Parathyroid adenoma (tissue), 2 donors: ENCODE data around the gene COL4A3.
A peak's percentile ranks its signal among the peaks of the same experiment; 100 is the strongest.
"Not testable (repeated sequence)": the region's sequence is repeated elsewhere in the genome, so short reads cannot be mapped to it uniquely, and the experiment has no call there.

Source experiments
- H2AFZ ChIP-seq: fragments of 300-600 bp; sonication (generic); one replicate; pipeline ENCODE4 v1.7.0; 2017; ENCODE audit warnings: antibody characterized with exemption, mild to moderate bottlenecking
- H3K27ac ChIP-seq: fragments of 300-600 bp; sonication (generic); one replicate; pipeline ENCODE4 v1.7.0; 2017
- H3K27me3 ChIP-seq: fragments of 300-600 bp; sonication (generic); one replicate; pipeline ENCODE4 v1.7.0; 2017; ENCODE audit warnings: low read length; ENCODE audit not compliant: control insufficient read depth, insufficient read depth
- H3K36me3 ChIP-seq: fragments of 300-600 bp; sonication (generic); one replicate; pipeline ENCODE4 v1.7.0; 2017; ENCODE audit warnings: low read length; ENCODE audit not compliant: control insufficient read depth, insufficient read depth
- H3K4me1 ChIP-seq: fragments of 300-600 bp; sonication (generic); one replicate; pipeline ENCODE4 v1.7.0; 2017; ENCODE audit warnings: control low read depth
- H3K4me2 ChIP-seq: fragments of 300-600 bp; sonication (generic); one replicate; pipeline ENCODE4 v1.7.0; 2017; ENCODE audit warnings: low read length
- H3K4me3 ChIP-seq: fragments of 300-600 bp; sonication (generic); one replicate; pipeline ENCODE4 v1.7.0; 2017; ENCODE audit warnings: low read depth, low read length
- H3K79me2 ChIP-seq: fragments of 300-600 bp; sonication (generic); one replicate; pipeline ENCODE4 v1.7.0; 2017; ENCODE audit warnings: control low read depth
- H3K9ac ChIP-seq: fragments of 300-600 bp; sonication (generic); one replicate; pipeline ENCODE4 v1.7.0; 2017; ENCODE audit warnings: mild to moderate bottlenecking
- H3K9me3 ChIP-seq: fragments of 300-600 bp; sonication (generic); one replicate; pipeline ENCODE4 v1.7.0; 2017; ENCODE audit warnings: low read length; ENCODE audit not compliant: control insufficient read depth
- CTCF ChIP-seq: fragments of 300-600 bp; sonication (generic); IDR thresholded peaks from one replicate; pipeline ENCODE4 v1.7.0; 2017; ENCODE audit warnings: antibody characterized with exemption, mild to moderate bottlenecking
- donor health status: primary hyperparathyroidism.

COL4A3 gene

GRCh38 chr2:227222292-227222691, 57.9 kb downstream of the COL4A3 start:
- Histone ChIP-seq H3K4me2 (no peak overlapping the region), H3K4me1 (no peaks in the 10 kb centered on the region), H3K9me3 (no peaks in the 10 kb centered on the region), H3K36me3 (no peaks in the 10 kb centered on the region), H3K4me3 (no peak overlapping the region), H3K27ac (no peak overlapping the region), H2AFZ (no peak overlapping the region), H3K79me2 (no peaks in the 10 kb centered on the region), H3K9ac (no peak overlapping the region), H3K27me3 (no peaks in the 10 kb centered on the region)
- no peak for TF ChIP-seq CTCF

- H3K9me3 ChIP-seq, H3K4me1 ChIP-seq, H3K27me3 ChIP-seq, H3K9ac ChIP-seq, H3K79me2 ChIP-seq, H3K4me3 ChIP-seq, H3K27ac ChIP-seq, H3K36me3 ChIP-seq, H2AFZ ChIP-seq, H3K4me2 ChIP-seq: not testable (repeated sequence)
These were observed 61.2 kb downstream of the COL4A3 start for GRCh38 chr2:227225641-227226040.

GRCh38 chr2:227228061-227228667, 63.7 kb downstream of the COL4A3 start:
- Histone ChIP-seq H3K4me1 (peaks cover 3% of the 10 kb centered on the region), H2AFZ (peak overlapping the region; percentile 40), H3K4me2 (peak overlapping the region; percentile 5), H3K9ac (no peak overlapping the region), H3K27ac (no peak overlapping the region), H3K79me2 (no peaks in the 10 kb centered on the region), H3K36me3 (no peaks in the 10 kb centered on the region), H3K4me3 (peak overlapping the region; percentile 22), H3K27me3 (no peaks in the 10 kb centered on the region), H3K9me3 (no peaks in the 10 kb centered on the region)
- no peak for TF ChIP-seq CTCF

- Histone ChIP-seq H3K27me3 (no peaks in the 10 kb centered on the region), H3K9ac (no peak overlapping the region), H3K36me3 (no peaks in the 10 kb centered on the region), H3K79me2 (no peaks in the 10 kb centered on the region), H2AFZ (no peak overlapping the region), H3K4me2 (no peak overlapping the region), H3K9me3 (no peaks in the 10 kb centered on the region), H3K4me1 (peaks cover 3% of the 10 kb centered on the region), H3K27ac (no peak overlapping the region), H3K4me3 (no peak overlapping the region)
- no peak for TF ChIP-seq CTCF
These were observed 65.7 kb downstream of the COL4A3 start for GRCh38 chr2:227230151-227230550.

- no peaks in the 10 kb centered on the region for H3K4me1 ChIP-seq
- H3K4me2 ChIP-seq, result no peak overlapping the region
- no peaks in the 10 kb centered on the region for H3K9me3 ChIP-seq
- no peaks in the 10 kb centered on the region for H3K36me3 ChIP-seq
- H3K27ac ChIP-seq, result no peak overlapping the region
- no peak overlapping the region for H2AFZ ChIP-seq
- H3K79me2 ChIP-seq, result no peaks in the 10 kb centered on the region
- TF ChIP-seq CTCF, result no peak
- no peaks in the 10 kb centered on the region for H3K27me3 ChIP-seq
- no peak overlapping the region for H3K4me3 ChIP-seq
- H3K9ac ChIP-seq, result no peak overlapping the region
These were observed 70.0 kb downstream of the COL4A3 start for GRCh38 chr2:227234429-227234828.
